Bronchial smooth muscle cell (primary cell): ENCODE results near the gene SEC23IP. TPM values are rescaled to one million over a fixed set of nuclear protein-coding genes. Genes with fewer than 3 reads are reported as not detected.

Source experiments
- total RNA-seq: library from RNA; depleted of rRNA; stranded (reverse); fragments of >200 nt; gene quantifications from 2 replicates; pipeline ENCODE4 v1.2.1, GENCODE V29; 2014

SEC23IP gene
- total RNA-seq = 22.4 and 28.9 TPM in 2 replicates

GRCh38 chr10:119892188-119893065 lies at the start of gene SEC23IP:
SEC23IP (plus strand) TSS chr10:119892730; CDS start chr10:119892783, 53 bp downstream.

GRCh38 chr10:119872610-119872859 lies 20.0 kb upstream of the SEC23IP start, which contains the start of gene MCMBP:
MCMBP (minus strand) TSS chr10:119872843; CDS start chr10:119872584, 259 bp downstream.

Other genes starting within 250 kb of the SEC23IP start
- gene BAG3, start 241.3 kb upstream of the SEC23IP start, total RNA-seq = 4.4 and 5.2 TPM in 2 replicates
- 12.9 and 13.7 TPM in 2 replicates for gene INPP5F, start 166.7 kb upstream of the SEC23IP start, total RNA-seq
- gene MCMBP, start 19.9 kb upstream of the SEC23IP start, total RNA-seq = 21.0 and 27.6 TPM in 2 replicates